HG03196 (cell line): ENCODE data around the gene UBE2D3.
"Not testable (repeated sequence)": the region's sequence is repeated elsewhere in the genome, so short reads cannot be mapped to it uniquely, and the experiment has no call there.

ENCODE experiments used
- ATAC-seq: cut with Tn5 transposase; IDR thresholded peaks from one replicate; pipeline ENCODE4 v1.9.1; 2021; ENCODE audit not compliant: unreplicated experiment

Gene UBE2D3

DNA sequence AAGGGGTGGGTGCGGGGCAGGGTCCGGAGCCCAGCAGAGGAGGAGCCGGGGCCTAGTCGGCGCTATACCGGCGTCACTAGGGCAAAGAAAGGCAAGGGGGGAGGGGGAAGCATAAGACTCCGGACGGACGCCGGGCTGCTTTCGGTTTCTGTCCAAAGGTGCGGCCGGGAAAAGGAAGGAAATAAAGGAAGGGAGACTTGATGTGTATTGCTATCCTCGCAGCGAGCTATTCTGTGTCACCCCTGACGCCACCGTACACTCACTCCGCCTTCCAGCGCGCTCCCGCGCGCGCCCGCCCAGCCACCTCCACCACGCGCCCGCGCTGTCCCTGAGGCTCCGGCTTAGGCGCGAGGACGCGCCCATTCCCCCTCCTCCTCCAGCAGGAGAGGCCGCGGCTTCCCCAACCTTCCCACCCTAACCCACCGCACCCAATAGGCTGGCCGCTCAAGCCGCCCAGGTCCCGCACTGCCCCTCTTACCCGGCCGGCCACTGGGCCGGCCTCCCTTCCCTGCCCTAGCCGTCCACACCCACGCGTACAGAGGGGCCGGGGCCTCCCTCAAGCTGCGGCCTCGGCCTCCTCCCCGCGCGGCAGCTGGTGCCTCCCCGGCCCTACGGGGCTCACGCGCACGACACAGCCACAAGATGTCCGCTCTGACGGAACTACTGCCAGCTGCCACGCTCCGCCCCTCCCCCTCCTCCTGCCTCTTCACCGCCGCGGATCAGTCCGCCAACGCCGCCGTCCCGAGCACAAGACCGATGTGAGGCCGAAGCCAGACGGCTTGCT, at the start of gene UBE2D3:
Gene UBE2D3, minus strand, starts transcription at position 662 of the 784 bp plus-strand sequence. CDS start 1,043 bp downstream, outside the sequence.
- peak; percentile 29 for ATAC-seq

DNA sequence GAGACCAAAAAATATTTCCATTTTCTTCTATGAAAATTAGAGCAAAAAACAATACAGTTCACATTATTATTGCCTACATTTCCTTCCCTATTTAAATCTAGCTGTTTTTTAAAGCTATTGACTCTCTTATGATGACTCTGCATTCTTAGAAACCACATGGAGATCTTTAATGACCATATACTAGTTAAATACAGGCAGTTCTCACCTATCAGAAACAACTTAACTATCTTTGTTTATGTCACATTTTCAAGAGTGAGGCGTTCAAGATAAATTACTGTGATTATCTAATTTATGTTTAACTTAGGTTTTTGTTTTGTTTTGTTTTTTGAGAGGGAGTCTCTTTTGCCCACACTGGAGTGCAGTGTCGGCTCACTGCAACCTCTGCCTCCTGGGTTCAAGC, 44.4 kb upstream of the UBE2D3 start:
- ATAC-seq: no peak

DNA sequence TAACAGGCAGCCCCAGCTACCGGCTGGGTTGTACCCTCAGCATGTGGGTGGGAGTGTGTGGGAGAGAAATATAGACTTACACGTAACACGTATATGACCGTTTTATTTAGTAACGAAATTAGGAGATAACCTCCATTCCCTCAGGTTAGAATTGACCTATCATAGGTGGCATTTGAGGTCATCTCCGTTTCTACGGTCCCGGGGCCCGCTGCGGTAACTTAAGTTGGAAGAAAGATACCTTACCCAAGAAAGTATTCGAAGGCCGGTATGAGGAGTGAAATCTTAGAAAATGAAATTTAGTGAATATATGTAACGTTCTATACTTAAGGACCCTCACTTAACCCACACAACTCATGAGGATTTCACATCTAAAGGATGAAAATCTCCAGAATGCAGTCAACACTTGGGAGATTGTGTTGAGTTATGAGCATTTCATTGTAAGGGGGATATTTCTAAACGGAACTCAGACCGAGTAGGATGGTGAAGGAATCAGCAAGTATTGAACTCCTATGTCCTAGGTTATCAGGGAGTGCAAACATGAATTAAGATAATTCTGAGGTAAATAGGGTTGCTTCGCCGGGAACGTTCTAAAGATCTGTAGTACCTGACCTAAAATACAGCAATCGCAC, 42.3 kb upstream of the UBE2D3 start:
- ATAC-seq: peak; percentile 21

DNA sequence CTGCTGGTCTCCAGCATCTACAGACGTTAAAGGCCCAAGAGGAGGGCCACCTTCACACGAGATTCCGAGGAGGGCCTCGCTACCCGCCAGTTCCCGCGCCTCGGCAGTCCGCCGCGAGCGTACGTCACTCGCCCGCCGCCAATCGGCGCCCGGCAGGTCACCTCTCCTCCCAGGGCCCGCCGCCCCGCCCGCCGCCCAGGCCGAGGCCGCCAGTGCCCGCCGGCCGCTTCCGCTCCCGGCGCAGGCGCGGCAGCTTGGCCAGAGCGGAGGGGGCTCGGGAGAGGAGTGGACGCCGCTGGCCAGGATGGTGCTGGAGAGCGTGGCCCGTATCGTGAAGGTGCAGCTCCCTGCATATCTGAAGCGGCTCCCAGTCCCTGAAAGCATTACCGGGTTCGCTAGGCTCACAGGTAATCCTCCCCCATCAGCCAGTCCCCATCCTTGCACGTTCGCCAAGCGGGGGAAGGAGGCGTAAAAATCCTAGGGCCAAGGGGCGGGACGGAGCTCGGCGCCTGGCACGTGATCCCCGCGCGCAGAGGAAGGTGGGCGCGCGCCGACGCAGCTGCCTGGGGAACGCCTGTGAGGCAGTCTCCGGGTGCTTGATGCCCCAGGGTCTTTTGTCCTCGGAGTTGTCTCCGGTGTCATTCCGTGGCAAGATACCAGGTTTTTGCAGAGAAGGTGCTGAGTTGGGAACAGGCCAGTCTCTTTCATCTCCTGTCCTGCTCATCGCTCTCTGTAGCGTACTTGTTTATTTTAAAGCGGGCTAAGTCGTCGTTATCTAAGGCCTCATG, 41.6 kb upstream of the UBE2D3 start, which contains the start of gene CISD2:
Gene CISD2, plus strand, starts transcription at position 212 of the 788 bp plus-strand sequence. Its CDS starts 93 bp downstream, at position 305.
- ATAC-seq: peak; percentile 90

DNA sequence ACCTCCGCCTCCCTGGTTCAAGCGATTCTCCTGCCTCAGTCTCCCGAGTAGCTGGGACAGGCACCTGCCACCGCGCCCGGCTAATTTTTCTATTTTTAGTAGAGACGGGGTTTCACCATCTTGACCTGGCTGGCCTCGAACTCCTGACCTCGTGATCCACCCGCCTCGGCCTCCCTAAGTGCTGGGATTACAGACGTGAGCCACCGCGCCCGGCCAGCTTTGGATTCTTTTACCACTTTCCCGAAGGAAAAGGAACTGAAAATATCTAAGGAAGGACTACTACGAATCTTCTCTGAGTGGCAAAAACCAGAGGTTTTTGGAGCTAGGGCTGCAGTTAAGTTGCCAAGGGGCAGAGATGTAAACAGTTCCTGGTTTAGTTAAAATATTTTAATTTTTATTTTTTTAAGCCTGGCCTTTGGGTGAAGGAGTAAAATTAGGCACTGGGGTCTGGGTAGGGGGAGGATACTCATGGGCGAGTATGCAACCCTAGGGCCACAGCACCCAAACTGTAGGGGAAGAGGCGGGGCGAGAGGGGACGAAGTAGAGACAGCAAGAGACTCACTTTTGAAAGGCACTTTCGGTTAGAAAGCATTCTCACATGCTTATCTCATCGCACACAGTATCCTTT, 40.9 kb upstream of the UBE2D3 start:
- ATAC-seq: no peak

DNA sequence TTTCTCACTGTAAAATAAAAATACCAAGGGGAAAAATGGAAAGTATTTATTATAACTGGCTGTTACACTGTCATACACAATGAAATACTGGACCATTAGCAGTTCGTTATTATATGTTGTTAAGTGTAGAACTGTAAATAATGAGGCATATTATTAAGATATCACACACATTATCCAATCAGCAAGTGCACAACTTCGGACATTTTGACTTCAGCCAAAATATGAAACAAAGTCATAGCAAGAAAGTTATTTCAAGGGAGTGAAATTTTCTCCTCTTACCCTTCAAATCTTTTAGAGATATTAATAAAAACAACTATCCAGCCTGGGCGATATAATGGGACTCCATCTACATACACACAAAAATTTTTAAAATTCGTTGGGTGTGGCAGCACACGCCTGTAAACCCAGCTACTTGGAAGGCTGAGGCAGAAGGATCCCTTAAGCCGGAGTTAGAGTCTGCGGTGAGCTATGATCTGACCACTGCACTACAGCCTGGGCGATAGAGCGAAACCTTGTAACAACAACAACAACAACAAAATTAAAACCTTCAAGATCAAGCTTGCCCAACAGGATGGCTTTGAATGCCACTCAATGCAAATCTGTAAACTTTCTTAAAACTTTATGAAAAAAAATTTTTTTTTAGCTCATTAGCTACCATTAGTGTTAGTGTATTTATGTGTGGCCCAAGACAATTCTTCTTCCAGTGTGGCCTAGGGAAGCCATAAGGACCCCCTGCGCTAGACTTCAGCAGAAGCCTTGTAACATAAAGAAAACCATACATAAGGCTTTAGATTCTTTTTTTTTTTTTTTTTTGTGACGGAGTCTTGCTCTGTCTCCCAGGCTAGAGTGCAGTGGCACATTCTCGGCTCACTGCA, 40.2 kb upstream of the UBE2D3 start:
- no peak for ATAC-seq

DNA sequence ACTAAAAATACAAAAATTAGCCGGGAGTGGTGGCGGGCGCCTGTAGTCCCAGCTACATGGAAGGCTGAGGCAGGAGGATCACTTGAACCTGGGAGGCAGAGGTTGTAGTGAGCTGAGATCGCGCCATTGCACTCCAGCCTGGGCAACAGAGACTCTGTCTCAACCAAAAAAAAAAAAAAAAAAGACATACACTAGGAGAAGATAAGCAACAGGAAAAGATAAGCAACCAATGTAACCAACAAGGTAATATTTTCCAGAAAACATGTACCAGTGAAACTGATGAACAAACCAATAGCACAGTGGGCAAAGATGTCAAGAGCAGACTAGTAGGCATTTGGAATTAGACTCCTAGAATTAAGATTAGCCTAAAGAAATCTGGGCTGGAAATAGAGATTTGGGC, 38.0 kb upstream of the UBE2D3 start:
- not testable (repeated sequence) for ATAC-seq

DNA sequence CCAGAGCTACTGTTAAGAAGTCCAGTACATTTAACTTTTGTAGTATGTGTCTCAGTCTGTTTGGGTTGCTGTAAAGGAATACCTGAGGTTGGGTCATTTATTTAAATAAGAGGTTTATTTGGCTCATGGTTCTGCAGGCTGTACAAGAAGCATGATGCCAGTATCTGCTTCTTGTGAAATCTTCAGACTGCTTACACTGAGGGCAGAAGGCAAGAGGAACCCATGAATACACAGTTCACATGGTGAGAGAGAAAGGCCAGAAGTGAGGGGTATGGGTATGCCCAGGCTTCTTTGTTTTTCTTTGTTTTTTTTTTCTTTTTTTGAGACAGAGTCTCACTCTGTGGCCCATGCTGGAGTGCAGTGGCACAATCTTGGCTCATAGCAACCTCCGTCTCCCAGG, 35.4 kb upstream of the UBE2D3 start:
- no peak for ATAC-seq

DNA sequence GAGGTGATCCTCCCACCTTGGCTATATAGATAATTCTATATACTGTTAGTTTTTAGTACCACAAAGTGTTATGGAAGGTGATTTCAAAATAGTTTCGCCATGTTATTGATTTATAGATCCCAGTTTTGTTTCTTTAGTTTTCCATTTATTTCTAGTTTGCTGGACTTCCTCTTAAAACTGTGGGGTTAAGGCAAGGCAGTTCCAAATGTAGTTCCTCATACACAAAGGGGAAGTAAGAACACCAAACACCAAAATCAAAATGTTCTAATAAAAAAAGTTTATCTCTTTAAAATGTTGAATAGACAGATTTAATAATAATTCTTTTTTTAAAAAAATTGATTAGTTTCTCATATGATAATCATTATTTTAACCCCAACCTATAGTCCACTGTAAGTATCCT, 34.7 kb upstream of the UBE2D3 start:
- no peak for ATAC-seq

DNA sequence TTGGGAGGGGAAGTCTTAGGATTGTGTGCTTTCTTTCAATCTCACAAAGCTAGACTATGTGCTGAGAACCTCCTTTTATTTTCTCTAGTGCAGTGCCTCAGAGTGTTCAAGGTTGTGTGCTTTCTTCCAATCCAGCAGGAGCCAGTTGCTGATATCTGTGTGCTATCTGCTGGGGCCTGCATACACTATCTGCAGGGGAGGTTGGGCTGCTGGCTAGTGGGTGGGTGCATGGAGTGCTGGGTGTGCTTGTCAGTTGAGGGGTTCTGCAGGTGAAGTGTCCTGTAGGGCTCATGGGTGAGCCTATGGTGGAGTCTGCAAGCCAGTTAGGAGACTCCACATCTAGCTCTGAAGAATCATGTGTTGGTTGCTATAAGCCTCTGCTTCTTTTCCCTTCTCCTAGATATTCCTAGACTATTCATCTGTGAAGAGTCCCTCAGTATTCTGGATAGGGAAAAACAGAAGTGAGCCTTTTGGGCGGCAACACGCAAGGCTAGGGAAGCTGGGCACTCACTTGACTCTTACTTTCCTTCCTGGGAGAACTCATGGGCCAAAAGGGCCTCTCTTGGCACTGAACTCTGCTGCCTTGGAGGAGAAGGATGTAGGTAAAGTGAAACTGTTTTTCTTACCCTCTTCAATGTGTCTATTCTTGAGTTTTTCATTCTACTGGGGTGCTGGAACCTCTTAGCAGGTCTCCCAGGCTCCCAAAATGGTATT, 33.4 kb upstream of the UBE2D3 start:
- ATAC-seq: no peak

DNA sequence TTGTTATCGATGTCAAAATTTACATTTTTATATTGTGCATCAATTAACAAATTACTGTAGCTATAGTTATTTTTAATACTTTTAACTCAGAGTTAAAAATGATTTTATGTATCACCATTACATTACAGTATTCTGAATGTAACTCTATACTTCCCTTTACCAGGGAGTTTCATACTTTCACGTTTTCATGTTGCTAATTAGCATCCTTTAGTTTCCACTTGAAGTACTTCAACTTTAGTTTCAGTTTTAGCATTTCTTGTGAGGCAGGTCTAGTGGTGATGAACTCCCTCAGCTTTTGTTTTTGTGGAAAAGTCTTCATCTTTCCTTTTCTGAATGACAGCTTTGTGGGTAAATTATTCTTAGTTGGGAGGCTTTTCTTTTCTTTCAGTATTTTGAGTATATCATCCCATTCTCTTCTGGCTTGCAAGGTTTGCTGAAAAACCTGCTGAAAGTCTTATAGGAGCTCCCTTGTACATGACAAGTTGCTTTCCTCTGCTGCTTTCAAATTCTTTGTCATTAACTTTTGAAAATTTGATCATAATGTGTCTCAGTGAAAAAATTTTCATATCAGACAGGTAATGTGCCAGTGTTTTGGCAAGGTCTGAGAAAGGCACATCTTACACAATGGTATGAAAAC, 31.6 kb upstream of the UBE2D3 start:
- ATAC-seq: no peak

DNA sequence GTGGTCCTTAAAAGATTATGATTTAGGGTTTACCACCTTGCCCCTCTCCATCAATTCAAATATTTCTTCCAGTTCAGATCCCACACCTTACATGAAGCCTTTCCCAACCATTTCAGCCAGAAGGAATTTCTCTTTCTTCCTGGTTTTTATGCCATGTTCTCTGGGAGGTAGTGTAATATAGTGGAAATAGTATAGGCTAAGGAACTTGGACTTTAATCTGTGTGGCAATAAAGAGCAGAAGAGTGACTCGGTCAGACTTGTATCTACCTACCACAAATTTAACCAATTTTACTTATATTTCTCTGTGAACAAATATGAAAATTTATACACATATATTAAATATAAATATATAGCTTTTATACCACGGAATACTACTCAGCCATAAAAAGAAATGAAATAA, 23.0 kb upstream of the UBE2D3 start:
- no peak for ATAC-seq

DNA sequence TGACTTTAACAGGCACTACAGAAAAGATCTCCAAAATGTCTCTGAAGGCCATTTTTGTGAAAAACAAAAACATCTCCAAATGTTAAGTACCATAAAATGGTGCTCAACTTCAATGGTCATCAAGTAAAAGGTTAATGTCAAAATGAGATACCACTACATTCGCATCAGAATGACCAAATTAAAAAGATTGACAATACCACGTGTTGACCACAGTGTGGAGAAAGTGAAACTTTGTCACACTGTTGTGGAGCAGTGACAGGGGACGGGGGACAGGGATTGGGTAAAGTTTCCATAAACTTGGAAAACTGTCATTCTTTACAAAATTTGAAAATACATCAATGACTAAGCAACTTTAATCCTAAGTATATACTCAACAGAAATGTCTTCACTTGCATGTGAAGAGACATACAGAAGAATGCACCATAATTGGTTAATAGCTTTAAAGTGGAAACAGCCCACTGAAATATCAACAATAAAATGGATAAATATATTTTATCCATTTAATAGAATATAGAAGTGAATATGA, 22.3 kb upstream of the UBE2D3 start:
- no peak for ATAC-seq

DNA sequence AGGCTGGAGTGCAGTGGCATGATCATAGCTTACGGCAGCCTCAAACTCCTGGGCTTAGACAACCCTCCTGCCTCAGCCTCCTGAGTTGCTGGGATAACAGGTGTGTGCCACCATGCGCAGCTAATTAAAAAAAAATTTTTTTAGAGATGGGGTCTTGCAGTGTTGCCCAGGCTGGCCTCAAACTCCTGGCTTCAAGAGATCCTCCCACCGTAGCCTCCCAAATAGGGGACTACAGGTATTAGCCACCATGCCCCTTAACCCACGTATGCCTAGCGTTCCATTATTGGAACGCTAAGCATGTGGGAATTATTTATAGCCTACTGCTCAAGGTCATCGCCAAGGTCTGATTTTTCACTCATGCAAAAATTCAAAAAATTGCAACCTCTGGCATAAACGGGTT, 20.3 kb upstream of the UBE2D3 start:
- no peak for ATAC-seq

DNA sequence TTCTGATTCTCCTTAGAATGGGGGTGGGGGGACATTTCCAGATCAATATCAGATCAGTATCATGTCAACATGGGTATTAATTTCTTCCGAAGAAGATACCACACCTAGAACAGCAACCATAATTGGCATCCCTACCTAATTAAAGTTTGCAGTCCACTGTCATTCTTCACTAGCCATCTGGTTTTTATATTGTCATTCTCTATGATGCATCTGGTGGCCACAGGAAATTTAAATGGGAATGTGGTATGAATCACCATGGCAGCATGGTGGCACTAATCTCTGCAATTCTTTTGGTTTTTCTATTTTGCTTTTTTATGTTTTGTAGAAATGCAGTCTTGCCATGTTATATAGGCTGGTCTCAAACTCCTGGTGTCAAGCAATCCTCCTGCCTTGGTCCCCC, 16.6 kb upstream of the UBE2D3 start:
- ATAC-seq: no peak

DNA sequence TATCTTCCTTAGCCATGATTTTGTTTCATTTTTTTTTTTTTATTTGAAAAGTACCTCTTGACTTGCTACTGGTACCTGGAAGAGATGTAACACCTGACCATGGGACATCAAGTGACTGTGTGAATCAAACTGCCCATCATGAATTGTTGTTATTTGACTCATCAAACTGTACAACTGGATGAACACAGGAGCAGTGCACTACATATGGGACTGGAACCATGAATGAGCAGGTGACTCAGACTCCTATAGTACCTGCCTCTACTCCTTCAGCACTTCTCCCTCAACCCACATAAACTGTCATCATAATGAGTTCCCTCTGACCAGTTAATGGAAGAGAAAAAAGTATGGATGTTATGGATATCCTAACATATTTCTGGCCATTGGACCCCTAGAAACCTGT, 15.9 kb upstream of the UBE2D3 start:
- no peak for ATAC-seq

DNA sequence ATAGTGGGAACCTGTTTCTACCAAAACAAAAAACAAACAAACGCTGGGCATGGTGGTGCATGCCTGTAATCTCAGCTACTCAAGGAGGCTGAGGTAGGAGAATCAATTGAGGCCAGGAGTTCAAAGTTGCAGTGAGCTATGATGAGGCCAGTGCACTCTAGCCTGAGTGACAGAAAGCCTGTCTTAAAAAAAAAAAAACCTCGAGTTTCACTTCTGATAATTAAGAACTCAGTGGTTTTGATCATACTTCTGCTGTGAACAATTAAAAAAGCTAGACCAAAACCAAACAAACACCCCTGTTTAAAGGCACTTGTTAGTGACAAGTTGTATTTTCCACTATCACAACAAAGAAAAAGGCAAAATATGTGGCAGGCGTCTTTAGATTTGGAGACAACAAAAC, 15.0 kb upstream of the UBE2D3 start:
- no peak for ATAC-seq

DNA sequence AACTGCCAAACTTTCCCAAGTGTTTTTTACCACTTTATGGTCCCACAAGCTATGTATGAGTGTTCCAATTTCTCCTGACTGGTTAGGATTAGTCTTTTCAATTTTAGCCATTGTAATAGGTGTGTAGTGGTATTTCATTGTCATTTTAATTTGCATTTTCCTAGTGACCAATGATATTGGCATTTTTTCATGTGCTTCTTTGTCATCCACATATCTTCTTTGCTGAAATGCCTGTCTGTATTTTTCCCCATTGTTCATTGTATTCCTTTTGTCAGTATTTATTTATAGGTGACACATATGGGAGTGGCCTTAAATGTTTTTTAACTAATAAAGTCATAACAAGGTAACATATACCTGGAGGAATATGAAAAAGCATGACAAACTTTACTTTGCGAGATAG, 9.2 kb upstream of the UBE2D3 start:
- ATAC-seq: no peak

DNA sequence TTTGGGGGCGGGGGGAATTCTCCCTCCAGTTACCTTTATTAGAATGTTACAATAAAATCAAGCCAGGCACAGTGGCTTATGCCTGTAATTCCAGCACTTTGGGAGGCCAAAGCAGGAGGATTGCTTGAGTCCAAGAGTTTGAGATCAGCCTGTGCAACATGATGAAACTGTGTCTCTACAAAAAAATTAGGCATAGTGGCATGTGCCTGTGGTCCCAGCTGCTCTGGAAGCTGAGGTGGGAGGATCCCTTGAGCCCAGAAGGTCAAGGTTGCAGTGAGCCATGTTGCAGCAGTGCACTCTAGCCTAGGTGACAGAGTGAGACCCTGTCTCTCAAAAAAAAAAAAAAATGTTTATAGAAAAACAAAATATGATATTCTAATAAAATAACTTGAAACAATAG, 5.3 kb upstream of the UBE2D3 start:
- no peak for ATAC-seq
